Left kidney (tissue), 2 donors: ENCODE data around the gene IREB2. TPM values are rescaled to one million over a fixed set of nuclear protein-coding genes. Genes with fewer than 3 reads are reported as not detected.

Experiments
- DNase-seq: peaks from one replicate; pipeline ENCODE4 v3.0.0-alpha.2; 2013
- polyA plus RNA-seq: library from polyadenylated mRNA; unstranded; fragments of 120-200 nt; gene quantifications from one replicate; pipeline ENCODE4 v1.2.1, GENCODE V29; 2013; ENCODE audit not compliant: insufficient read length

IREB2 gene
- polyA plus RNA-seq, 1 donor, result 86.9 TPM

- no peak for DNase-seq
Measured at GRCh38 chr15:78405336-78405924, 32.6 kb upstream of the IREB2 start.

- no peak for DNase-seq
Measured at GRCh38 chr15:78406016-78406585, 31.9 kb upstream of the IREB2 start.

GRCh38 chr15:78407608-78408354 is 30.2 kb upstream of the IREB2 start:
- no peak for DNase-seq

DNA sequence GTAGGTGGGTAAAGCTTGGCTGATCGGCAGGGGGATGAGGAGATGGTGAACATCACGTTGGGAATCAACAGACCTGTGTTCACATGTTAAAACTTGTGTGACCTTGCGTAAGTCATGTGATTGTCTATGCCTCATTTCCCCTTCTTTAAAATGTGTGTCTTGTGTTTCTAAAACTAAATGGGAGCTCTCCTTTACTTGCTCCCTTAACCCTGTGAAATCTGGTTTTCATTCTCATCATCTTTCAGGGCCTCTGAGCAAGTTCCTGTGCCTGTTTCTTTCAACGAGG is 29.7 kb upstream of the IREB2 start:
- no peak for DNase-seq

GRCh38 chr15:78408961-78409360 is 29.1 kb upstream of the IREB2 start:
- DNase-seq, result no peak

GRCh38 chr15:78411061-78411460 is 27.0 kb upstream of the IREB2 start:
- no peak for DNase-seq

DNA sequence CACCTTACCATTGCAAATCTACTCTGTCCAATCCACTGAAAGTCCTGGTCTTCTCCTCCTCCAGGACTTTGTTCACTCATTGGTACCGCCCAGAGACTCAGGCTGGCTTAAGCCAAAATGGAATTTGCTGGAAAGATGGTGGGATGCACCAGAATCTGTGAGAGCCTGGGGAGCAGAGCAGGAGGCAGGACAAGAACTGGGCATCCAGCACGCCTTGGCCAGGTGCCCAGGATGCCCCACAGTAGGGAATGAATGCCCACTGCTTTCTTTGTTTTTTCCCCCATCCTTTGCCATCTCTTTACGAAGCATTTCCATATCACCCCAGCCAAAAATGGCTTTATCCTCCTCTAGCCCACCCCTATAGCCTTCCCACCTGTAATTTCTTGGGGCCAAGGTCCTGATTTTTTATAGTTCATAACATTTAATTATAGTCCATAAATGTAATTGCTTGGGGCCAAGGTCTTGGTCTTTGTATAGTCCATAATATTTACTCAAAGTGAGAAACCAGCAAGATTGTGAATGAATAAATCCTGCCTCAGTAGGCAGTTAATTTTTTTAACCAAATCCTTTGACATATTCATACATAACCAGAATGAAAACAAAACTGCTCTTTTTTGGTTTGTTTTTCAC is 23.3 kb upstream of the IREB2 start:
- DNase-seq, result no peak

DNA sequence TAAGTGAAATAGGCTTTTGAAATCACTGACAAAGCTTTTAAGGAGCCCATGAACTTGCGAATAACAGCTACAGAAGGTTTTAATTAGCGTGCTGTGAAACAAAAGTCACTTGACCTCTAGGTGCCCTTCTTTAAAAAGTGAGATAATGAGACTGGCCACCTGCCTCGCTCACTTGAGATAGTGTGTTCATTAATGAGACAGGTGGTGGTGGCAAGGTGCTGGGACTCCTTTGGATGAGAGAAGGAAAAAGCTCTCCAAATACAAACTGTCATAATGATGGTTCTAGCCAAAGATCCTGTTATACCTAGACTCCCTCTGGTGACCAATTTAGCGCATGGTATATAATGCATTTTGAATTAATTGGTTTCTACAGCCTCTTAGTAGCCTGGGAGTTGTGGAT is 22.7 kb upstream of the IREB2 start:
- DNase-seq, result peak; percentile 46

DNA sequence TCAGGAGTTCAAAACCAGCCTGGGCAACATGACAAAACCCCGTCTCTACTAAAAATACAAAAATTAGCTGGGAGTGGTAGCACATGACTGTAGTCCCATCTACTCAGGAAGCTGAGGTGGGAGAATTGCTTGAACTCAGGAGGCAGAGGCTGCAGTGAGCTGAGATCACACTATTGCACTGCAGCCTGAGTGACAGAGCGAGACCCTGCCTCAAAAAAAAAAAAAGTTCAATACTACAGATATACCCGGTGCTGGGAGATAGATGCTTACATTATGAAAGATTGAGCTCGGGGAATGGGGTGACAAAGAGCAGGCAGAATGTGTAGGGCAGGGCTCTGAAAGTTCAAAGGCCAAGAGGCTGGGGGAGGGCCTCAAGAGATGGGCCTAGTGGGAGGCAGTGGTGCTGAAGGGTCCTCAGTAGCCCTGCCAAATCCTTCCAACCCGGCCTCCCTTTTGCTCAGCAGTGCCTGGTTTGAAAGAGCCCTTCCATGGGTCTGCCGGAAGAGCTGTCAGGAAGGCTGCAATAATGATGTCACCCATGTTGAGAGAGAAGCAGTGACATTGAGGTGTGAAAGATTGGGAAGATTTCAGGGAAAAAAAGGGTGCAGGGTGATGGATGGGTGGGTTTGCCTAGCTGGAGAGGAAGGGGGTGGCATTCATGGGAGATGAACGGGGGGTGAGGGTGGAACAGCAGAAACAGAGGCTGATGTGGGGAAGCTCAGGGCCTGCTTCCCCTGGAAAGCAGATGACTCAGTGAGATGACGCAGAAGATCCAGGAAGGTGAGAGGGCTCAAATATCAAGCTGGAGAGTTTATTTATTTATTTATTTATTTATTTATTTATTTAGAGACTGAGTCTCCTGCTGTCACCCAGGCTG is 20.0 kb upstream of the IREB2 start:
- DNase-seq, result no peak

- no peak for DNase-seq
Measured at GRCh38 chr15:78418686-78419085, 19.3 kb upstream of the IREB2 start.

GRCh38 chr15:78419367-78419766 is 18.6 kb upstream of the IREB2 start:
- no peak for DNase-seq

DNA sequence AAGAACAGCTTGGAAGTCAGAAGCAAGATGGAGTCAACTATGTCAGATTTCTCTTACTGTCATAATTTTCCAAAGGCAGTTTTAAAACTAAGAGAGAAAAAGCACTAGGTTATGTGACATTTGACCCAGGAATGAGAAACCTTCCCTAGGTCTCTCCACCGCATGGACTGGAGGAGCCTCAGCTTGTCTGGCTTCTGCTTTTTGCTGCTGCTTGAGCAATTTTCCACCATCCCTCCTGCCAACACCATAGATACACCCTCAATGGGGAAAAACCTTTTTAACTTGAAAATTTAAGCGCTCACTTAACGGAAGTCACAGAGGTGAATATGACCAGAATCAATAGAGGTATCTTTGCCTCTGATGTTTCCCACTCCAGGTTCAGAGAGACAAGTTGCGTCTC is 17.8 kb upstream of the IREB2 start:
- no peak for DNase-seq

- DNase-seq, result no peak
Measured at GRCh38 chr15:78420766-78421165, 17.2 kb upstream of the IREB2 start.

GRCh38 chr15:78421238-78421965 is 16.6 kb upstream of the IREB2 start:
- no peak for DNase-seq

DNA sequence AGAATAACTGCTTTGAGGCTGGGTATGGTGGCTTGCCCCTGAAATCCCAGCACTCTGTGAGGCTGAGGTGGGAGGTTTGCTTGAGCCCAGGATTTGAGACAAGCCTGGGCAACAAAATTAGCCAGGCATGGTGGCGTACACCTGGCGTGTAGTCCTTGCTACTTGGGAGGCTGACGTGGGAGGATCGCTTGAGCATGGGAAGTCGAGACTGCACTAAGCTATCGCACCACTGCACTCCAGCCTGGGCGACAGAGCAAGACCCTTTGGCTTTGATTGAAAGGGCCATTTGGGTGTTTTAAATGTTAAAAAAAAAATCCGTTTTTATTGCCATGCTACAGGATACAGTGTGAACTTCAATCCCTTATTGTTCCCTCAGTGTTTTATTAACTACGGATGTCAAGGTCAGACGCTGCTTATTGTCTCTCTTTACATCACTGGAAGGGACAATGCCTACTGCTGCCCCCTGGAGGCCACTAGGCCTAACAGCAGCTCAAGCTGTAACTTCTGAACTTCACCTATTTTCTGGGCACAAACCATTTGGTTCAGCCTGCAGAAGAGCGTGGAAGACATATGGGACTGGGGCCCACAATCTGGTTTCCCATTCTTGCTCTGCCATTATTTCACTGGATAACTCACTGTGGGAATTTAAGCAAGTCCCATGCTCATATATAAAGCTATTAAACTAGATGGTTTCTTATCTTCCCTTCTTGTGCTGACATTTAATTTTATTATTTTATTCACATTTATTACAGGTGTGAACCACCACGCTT is 15.3 kb upstream of the IREB2 start:
- peak; percentile 63 for DNase-seq

GRCh38 chr15:78424673-78425072 is 13.3 kb upstream of the IREB2 start:
- DNase-seq, result no peak

DNA sequence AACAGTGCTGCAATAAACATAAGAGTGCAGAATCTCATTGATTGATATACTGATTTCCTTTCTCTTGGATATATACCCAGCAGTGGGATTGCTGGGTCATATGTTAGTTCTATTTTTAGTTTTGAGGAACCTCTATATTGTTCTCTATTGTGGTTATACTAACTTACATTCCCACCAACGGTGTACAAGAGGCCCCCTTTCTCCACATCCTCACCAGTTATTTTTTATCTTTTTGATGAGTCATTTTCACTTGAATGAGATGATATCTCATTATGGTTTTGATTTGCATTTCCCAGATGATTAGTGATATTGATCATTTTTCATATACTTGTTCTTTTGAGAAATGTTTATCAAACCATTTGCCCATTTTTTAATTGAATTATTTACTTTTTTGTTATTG is 12.4 kb upstream of the IREB2 start:
- DNase-seq, result no peak

DNA sequence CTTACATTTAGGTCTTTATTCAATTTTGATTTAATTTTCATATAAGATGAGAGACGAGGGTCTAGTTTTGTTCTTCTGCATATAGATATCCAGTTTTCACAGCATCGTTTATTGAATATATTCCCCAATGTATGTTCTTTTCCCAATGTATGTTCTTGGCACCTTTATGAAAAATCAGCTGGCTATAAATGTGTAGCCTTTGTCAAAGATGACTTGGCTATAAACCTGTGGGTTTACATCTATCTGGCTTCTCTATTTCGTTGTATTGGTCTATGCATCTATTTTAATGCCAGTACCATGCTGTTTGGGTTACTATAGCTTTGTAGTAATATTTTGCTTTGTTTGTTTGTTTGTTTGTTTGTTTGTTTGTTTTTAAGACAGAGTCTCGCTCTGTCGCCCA is 11.7 kb upstream of the IREB2 start:
- no peak for DNase-seq

- DNase-seq, result no peak
Measured at GRCh38 chr15:78427953-78428352, 10.1 kb upstream of the IREB2 start.

- DNase-seq, result no peak
Measured at GRCh38 chr15:78429477-78429876, 8.5 kb upstream of the IREB2 start.

DNA sequence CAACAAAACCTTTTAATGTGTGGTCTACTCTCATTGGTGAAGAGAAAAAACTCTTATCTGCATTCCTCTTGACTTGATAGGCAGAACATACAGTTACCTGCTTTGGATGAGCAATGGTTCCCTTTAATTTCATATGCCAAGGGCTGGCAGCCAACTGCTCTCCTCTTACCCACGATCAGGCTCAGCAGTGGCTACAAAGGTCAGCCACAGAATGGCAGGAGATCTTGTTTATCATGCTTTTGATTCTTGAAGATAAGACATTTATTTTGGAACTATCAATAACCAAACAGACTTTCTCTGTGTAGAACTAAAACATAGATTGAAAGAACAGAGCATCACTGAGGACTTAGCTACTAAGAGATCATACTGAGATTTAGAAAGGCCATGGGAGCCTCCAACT is 6.1 kb upstream of the IREB2 start:
- DNase-seq, result no peak
